HG03432 (cell line): ENCODE results near the gene DIAPH3.
A peak's percentile ranks its signal among the peaks of the same experiment; 100 is the strongest.

ENCODE experiments used
- ATAC-seq: cut with Tn5 transposase; IDR thresholded peaks from one replicate; pipeline ENCODE4 v1.9.1; 2021; ENCODE audit warnings: mild to moderate bottlenecking, moderate library complexity; ENCODE audit not compliant: unreplicated experiment

The DIAPH3 gene

GRCh38 chr13:60028021-60028420 is 135.7 kb downstream of the DIAPH3 start:
- no peak for ATAC-seq

GRCh38 chr13:60026286-60026685 is 137.4 kb downstream of the DIAPH3 start:
- ATAC-seq, result no peak

GRCh38 chr13:60020288-60020687 is 143.4 kb downstream of the DIAPH3 start:
- no peak for ATAC-seq

GRCh38 chr13:60019119-60019993 is 144.4 kb downstream of the DIAPH3 start:
- peak; percentile 84 for ATAC-seq

GRCh38 chr13:60018536-60018935 is 145.2 kb downstream of the DIAPH3 start:
- ATAC-seq, result no peak

GRCh38 chr13:60016229-60016628 is 147.5 kb downstream of the DIAPH3 start:
- no peak for ATAC-seq

- no peak for ATAC-seq
Measured at GRCh38 chr13:60013166-60013565, 150.6 kb downstream of the DIAPH3 start.

- no peak for ATAC-seq
Measured at GRCh38 chr13:60012488-60012887, 151.2 kb downstream of the DIAPH3 start.

- no peak for ATAC-seq
Measured at GRCh38 chr13:60009300-60010253, 154.2 kb downstream of the DIAPH3 start.

GRCh38 chr13:60001889-60002288 is 161.8 kb downstream of the DIAPH3 start:
- ATAC-seq, result no peak

GRCh38 chr13:60000976-60001375 is 162.8 kb downstream of the DIAPH3 start:
- ATAC-seq, result no peak

GRCh38 chr13:60000081-60000480 is 163.6 kb downstream of the DIAPH3 start:
- ATAC-seq, result no peak

- ATAC-seq, result no peak
Measured at GRCh38 chr13:59997976-59998375, 165.8 kb downstream of the DIAPH3 start.

- no peak for ATAC-seq
Measured at GRCh38 chr13:59996461-59996980, 167.2 kb downstream of the DIAPH3 start.

- no peak for ATAC-seq
Measured at GRCh38 chr13:59991395-59991794, 172.3 kb downstream of the DIAPH3 start.

GRCh38 chr13:59982631-59983382 is 180.9 kb downstream of the DIAPH3 start:
- ATAC-seq, result no peak

GRCh38 chr13:59979589-59979988 is 184.1 kb downstream of the DIAPH3 start:
- no peak for ATAC-seq

- no peak for ATAC-seq
Measured at GRCh38 chr13:59978862-59979261, 184.9 kb downstream of the DIAPH3 start.

- ATAC-seq, result no peak
Measured at GRCh38 chr13:59976856-59977255, 186.9 kb downstream of the DIAPH3 start.

GRCh38 chr13:59975807-59976435 is 187.8 kb downstream of the DIAPH3 start:
- no peak for ATAC-seq
